Stimulated activated CD8-positive, alpha-beta memory T cell treated with anti-CD3 and anti-CD28 coated beads, Interleukin-12 subunit alpha, Interleukin-12 subunit beta, amount 100 ng/mL, for 4 hours (primary cell): ENCODE measurements around the gene KCNK7.
"Not testable (repeated sequence)": the region's sequence is repeated elsewhere in the genome, so short reads cannot be mapped to it uniquely, and the experiment has no call there.

Experiments
- DNase-seq: peaks from one replicate; pipeline ENCODE4 v3.0.0-alpha.2; 2020; ENCODE audit warnings: low read depth

Gene KCNK7, protein sequence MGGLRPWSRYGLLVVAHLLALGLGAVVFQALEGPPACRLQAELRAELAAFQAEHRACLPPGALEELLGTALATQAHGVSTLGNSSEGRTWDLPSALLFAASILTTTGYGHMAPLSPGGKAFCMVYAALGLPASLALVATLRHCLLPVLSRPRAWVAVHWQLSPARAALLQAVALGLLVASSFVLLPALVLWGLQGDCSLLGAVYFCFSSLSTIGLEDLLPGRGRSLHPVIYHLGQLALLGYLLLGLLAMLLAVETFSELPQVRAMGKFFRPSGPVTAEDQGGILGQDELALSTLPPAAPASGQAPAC

DNA sequence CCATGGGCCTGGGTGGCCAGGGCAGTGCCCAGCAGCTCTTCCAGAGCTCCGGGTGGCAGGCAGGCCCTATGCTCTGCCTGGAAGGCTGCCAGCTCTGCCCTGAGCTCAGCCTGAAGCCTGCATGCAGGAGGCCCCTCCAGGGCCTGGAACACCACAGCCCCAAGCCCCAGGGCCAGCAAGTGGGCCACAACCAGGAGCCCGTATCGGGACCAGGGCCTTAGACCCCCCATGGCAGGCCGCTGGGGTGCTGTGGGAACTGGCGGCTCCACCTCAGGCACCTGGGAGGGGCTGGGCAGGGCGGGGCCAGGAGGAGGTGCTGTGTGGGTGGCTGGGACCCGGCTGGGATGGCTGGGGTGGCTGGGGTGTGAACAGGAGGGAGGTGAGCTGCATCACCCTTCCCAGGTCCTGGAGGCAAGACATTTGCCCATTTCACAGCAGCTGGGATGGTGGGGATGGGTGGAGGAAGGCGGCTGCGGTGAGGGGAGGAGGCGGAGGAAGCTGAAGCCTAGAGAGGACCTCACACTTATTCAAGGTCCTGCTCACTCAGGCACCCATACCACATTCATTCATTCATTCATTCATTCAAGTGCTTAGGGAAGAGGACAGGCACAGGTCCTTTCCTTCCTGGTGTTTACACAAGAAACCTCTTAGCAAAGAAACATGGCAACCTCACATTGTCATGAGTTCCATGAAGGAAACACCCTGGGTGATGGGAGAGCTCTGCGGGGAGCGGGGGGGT is at the start of gene KCNK7:
KCNK7 (minus strand) TSS at position 258 of the 739 bp plus-strand sequence; CDS start at position 230, 28 bp downstream.
- no peak for DNase-seq

GRCh38 chr11:65644837-65645236 is 49.2 kb upstream of the KCNK7 start:
- no peak for DNase-seq

GRCh38 chr11:65643971-65644370 is 48.4 kb upstream of the KCNK7 start:
- DNase-seq: no peak

- DNase-seq: no peak
These were observed 46.5 kb upstream of the KCNK7 start for GRCh38 chr11:65642014-65642671.

- no peak for DNase-seq
These were observed 45.9 kb upstream of the KCNK7 start for GRCh38 chr11:65641297-65642013.

GRCh38 chr11:65640483-65641296 is 45.1 kb upstream of the KCNK7 start:
- DNase-seq: peak; percentile 30

- peak; percentile 49 for DNase-seq
These were observed 44.3 kb upstream of the KCNK7 start for GRCh38 chr11:65639623-65640482.

- DNase-seq: not testable (repeated sequence)
These were observed 43.6 kb upstream of the KCNK7 start for GRCh38 chr11:65639228-65639597.

GRCh38 chr11:65637794-65638419 is 42.3 kb upstream of the KCNK7 start, which contains the start of gene SIPA1:
SIPA1 (plus strand) TSS chr11:65638101; CDS start chr11:65640922, 2,821 bp downstream.
- DNase-seq: peak; percentile 64

GRCh38 chr11:65637032-65637557 is 41.5 kb upstream of the KCNK7 start:
- no peak for DNase-seq

DNA sequence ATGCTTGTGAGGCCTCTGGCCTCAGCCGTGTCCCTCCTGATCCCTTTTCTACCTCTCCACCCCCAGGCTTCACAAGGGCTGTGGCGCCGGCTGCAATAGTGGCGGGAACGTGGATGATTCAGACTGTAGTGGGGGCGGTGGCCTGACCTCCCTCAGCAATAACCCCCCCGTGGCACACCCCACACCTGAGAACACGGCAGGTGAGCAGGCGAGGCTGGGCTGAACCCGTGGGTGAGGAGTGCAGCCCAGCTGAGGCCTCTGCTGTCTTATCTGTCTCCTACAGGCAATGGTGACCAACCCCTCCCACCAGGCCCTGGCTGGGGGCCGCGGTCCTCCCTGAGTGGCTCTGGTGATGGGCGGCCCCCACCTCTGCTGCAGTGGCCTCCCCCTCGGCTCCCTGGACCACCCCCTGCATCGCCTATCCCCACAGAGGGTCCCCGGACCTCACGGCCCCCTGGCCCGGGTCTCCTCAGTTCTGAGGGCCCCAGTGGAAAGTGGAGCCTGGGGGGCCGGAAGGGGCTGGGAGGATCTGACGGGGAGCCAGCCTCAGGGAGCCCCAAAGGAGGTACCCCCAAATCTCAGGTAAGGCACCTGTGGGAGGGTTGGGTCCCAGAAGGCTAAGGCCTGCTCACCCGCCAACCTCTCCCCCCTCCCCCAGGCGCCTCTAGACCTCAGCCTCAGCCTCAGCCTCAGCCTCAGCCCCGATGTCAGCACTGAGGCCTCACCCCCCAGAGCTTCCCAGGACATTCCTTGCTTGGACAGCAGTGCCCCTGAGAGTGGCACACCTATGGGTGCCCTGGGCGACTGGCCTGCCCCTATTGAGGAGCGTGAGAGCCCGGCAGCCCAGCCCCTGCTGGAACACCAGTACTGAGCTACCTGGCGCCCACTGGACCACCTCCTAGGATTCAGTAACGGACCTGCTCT is 40.8 kb upstream of the KCNK7 start:
- DNase-seq: no peak

GRCh38 chr11:65634905-65635731 is 39.5 kb upstream of the KCNK7 start:
- DNase-seq: no peak

- DNase-seq: no peak
These were observed 38.8 kb upstream of the KCNK7 start for GRCh38 chr11:65634440-65634839.

DNA sequence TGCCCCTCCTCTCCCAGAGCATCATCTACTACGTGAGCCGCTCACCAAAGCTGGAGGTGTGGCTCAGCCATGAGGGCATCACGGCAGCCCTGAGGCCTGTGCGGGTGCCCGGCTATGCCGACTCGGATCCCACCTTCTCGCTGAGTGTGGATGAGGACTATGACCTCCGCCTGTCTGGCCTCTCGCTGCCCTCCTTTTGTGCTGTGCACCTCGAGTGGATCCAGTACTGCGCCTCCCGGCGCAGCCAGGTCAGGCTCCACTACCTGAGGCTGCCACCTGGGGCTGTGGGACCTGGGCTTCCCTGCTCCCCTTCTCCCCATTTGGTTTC is 38.5 kb upstream of the KCNK7 start:
- DNase-seq: no peak

DNA sequence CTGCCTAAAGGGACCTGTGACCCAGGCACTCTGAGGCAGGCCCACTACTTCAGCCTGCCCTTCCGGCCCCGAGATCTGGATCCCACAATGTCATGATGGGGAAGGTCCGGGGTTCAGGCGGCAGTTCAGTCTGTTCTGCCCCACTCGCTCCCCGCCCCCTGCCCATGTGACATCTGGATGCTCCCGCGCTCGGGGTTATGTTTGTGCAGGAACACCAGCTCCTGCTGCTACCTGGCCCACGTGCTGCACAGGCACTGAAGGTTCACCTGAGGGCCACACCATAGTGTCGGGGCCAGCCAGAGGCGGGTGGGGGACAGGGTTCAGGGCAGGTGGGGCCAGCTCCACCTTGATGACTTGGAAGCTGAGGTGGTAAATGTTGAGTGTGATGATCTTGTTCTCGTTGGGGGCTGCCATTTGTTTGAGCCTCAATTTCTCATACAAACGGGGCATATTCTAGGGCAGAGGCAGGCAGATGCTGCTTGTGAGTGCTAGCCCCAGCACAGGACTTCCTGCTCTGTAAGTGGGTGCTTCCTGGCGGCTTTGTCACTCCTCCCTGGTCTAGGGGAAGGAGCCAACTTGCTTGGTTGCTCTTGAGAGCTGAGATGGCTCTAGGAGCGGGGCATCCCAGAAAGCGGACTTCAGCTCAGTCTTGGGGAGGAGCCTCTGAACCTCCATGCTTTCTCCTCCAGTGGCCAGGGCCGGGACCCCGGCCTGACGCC is 37.9 kb upstream of the KCNK7 start:
- no peak for DNase-seq

DNA sequence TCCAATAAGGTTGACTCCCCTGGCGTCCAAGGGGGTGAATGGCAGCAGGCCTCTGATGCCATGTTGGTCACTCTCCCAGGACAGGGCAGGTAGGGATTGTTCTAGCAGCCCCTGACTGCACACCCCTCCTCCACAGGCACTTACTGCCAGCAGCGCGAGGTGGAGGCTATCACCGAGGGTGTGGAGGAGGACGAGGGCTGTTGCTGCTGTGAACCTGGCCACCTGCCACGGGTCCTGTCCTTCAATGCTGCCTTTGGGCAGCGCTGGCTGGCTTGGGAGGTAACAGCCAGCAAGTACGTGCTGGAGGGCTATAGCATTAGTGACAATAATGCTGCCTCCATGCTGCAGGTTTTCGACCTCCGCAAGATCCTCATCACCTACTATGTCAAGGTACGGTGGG is 34.6 kb upstream of the KCNK7 start:
- DNase-seq: no peak

GRCh38 chr11:65629579-65629978 is 34.0 kb upstream of the KCNK7 start:
- no peak for DNase-seq
